ENCODE data around the gene TRIL.
A peak's percentile ranks its signal among the peaks of the same experiment; 100 is the strongest.

TRIL gene

DNA sequence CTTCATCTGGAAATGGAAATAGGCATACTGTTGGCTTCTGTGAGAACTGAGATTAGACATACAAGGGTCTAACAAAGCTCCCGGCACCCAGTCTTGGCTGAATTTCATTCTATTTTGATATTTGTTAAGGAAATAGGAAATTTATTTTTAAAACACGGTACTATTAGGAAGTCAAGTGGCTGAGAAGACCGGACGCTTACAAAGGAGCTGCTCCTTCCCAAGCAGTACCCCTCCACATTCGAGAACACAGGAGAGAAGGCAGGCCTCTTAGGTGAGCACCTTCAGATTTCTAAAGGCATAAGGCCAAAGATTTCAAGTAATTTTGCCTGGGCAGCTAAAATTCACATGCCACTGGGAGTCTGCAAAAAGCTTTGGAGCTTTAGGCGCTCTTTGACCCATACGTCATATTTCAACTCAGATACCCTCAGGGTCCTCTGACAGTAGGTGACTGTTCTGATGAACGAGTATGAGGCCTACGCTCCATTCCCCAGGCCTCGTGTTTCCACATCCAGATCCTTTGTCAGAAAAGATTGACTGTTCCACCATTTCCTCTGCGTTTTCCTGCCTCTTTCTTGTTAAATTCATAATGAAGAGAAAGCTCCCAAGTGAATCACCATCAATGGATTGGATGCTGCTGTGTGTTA lies 17.3 kb downstream of the TRIL start:
- no peak for DNase-seq (ENCODE audit: low read depth in 2 of 2)

DNA sequence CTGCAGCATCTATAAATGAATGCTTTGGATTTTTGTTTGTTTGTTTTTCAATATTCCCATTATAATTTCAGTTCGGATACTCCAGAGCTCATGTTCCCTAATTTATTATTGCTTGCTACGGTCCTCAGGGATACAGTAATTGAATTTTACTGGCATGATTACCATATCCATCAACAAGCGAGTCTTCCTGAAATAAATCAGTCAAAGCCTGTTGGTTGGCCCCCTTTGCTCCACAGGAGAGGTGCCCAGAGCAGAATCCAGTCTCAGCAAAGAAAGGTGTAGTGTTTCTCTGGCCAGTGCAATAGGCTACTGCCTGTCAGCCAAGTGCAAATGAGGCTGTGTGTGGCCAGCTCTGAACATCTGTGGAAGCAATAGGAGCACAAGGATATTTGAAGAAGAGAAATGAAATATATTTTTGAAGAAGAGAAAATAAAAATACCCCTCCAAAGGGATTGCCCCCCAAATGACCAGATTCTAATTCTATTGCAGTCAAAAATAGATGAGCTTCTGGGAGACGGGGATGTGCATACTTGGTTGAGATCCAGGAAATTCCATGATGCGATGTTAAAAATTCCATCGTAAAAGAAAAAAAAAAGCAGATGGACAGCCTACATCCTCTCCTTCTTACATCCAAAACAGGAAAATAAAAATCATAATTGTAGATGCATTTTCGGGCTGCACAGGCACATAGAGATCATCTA lies 18.1 kb downstream of the TRIL start:
- no peak for DNase-seq (ENCODE audit: low read depth in 2 of 2)

GRCh38 chr7:28939367-28939766 lies 18.8 kb downstream of the TRIL start:
- no peak for DNase-seq (ENCODE audit: low read depth in 2 of 2)

GRCh38 chr7:28937619-28938018 lies 20.5 kb downstream of the TRIL start:
- DNase-seq (ENCODE audit: low read depth in 2 of 2) = no peak

DNA sequence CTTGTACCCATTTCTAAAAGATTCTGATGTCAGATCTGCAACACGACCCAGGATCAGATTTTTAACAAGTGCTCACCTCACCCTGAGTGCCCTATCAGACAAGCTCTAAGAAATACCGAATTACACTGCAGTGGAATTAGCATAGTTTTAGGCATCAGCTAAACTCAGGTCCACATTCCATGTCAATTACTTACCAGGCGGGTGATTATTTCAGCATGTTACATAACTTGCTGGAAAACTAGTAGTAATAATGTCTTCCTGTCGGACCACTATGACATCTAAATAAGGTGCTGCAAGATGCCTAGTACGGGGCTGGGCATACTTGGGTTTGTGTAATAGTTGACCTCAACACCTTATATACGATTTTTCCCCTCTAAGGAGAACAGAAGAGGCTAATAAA lies 21.0 kb downstream of the TRIL start:
- DNase-seq (ENCODE audit: low read depth in 2 of 2) = no peak

- no peak for DNase-seq (ENCODE audit: low read depth in 2 of 2)
These were observed 24.2 kb downstream of the TRIL start for GRCh38 chr7:28933846-28934320.

DNA sequence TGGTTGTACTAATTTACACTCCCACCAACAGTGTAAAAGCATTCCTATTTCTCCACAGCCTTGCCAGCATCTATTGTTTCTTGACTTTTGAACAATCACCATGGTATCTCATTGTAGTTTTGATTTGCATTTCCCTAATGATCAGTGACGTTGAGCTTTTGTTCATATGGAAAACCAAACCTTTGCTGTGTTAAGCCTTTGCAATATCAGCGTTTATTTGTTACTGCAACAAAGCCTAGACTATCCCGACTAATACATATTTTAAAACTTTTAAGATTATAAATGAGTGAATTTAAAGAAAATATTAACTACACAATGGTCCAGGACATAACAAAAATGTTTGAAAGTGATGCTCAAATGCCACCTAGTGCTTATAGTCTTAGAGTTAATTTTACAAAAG lies 26.6 kb downstream of the TRIL start:
- no peak for DNase-seq (ENCODE audit: low read depth in 2 of 2)

DNA sequence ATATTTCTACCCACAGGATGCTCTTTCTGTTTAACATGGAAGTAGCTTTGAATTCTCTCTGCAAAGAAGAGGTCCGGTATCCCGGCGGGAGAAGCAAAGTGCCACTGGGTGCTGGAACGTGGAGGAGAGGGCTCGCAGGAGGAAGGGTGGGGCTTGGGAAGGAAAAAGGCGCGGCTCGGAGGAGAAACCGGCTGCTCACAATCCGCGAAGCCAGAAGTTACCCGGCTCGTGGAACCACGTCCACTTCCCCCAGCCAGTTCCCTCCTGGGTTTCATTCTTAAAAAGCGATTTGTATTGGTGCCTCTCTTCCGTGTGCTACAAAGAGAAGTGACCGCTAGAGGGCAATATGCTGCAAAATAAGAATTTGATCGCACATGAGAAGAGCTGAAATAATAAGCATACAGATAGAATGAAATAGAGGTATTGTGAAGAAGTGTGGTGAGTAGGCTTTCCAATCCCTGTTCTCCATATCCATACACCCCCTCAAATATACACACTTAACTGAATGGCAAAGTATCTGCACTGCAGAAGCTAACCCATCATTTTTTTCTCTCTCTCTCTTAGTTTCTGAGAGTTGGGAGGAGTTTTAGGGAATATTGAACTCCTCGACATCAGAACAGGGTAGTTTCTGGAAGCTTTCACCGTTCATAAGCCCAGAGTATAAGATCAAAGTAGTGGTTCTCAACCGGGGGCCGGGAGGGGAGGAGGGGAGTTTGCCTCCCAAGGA lies 31.1 kb downstream of the TRIL start:
- DNase-seq (ENCODE audit: low read depth in 2 of 2) = peak; percentile 13 to 27

DNA sequence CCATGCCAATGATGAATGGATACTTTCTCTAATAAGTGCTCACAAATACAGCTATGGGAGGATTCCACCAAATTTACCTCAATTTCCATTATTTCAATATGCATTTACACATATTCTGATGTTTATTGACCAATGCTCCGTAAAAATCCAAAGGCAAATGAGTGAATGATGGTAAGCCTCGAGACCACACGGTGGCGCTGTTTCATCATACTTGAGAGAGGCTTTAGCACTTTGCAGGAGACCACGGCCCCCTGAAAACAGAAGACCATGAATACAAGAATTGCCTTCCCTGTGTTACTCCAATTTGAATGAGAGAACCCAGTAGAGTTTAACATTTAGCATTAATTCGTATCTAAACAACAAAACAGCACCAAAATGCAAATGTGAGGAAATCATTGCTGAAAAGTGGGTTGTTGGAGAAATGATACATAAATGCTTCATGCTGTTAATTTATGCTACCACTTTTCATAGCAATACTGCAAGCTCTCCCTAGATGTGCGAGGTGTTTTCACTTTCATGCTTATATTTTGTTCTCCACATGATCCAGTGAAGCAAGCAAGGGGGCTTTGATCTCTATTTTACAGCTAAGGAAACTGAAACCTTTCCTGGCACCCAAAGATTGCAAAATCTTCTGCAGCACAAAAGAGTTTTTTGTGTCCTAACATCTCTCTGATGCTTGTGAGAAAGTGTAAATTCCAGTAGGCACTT lies 35.4 kb downstream of the TRIL start:
- DNase-seq (ENCODE audit: low read depth in 2 of 2) = peak in 1 of 2 donors; percentile 21

DNA sequence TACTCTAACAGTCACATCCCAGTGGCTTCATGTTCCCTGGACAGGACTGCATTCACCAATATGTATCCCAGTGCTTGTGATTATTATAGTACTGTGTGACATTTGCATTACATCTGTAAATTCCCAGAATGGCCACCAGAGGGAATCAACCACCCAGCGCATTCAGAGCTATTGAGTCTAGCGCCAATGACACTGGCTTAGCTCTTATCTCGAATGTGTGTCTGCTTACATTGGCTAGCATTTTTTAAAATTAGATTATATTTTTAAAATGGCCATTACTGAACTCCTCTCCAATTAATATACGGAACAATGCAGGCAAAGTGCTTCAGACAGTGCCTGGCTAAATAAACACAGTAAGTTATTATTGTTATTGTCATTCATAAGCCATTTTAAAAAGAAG lies 36.3 kb downstream of the TRIL start:
- peak in 1 of 2 donors; percentile 4 for DNase-seq (ENCODE audit: low read depth in 2 of 2)

DNA sequence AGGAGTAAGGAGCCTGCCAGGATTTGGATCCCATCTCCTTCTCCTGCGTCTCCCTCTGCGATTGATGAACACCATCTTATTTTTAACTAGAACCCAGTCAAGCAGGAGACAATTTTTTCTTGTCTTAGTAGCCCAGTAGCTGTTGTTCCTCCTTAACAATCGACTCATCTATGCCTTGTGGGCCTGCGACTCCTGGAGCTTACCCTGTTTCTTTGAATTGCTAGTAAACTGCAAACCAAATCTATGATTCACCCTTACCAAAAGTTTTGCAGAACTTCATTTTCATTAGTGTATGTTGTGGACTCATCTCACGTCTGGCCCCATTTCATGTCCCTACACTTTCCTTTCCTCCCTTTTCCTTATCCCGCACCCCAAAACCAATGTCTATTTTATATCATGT lies 37.7 kb downstream of the TRIL start:
- DNase-seq (ENCODE audit: low read depth in 2 of 2) = no peak

DNA sequence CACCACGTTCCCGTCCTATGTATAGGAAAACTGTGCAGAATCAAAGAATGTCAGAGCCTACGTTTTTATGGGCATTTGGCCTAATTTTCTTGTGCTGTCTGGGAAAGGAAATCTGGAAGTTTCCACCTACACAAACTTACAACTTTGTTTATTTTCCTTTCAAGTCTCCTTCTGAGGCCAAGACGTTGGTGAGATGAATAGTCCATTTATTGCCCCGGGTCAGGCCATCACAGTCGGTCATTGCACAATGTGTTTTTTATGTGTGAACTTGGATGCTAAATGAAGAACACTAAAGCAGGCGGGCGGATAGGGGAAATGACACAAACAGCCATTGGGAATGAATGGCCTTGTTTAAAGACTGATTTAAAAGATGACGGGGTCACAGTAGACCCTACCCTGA lies 38.6 kb downstream of the TRIL start:
- DNase-seq (ENCODE audit: low read depth in 2 of 2) = no peak

- no peak for DNase-seq (ENCODE audit: low read depth in 2 of 2)
These were observed 49.4 kb downstream of the TRIL start for GRCh38 chr7:28908775-28909174.

- DNase-seq (ENCODE audit: low read depth in 2 of 2) = no peak
These were observed 52.7 kb downstream of the TRIL start for GRCh38 chr7:28905464-28905863.

- no peak for DNase-seq (ENCODE audit: low read depth in 2 of 2)
These were observed 53.5 kb downstream of the TRIL start for GRCh38 chr7:28904578-28905048.

GRCh38 chr7:28903730-28904577 lies 54.2 kb downstream of the TRIL start:
- DNase-seq (ENCODE audit: low read depth in 2 of 2) = no peak

Data from stimulated activated CD8-positive, alpha-beta memory T cell treated with anti-CD3 and anti-CD28 coated beads, Interleukin-15, amount 100 ng/mL, for 48 hours (primary cell).